Activated CD4-positive, alpha-beta T cell treated with anti-CD3 and anti-CD28 coated beads for 4 hours (primary cell): ENCODE results near the gene OS9.

Experiments used
- DNase-seq, 2 donors: peaks; one replicate each; pipeline ENCODE4 v3.0.0-alpha.2; 2020

Gene OS9

GRCh38 chr12:57770734-57771133, 76.8 kb downstream of the OS9 start:
- DNase-seq = no peak
